Measurements from ENCODE around the gene RAB26.
"Not testable (repeated sequence)": the region's sequence is repeated elsewhere in the genome, so short reads cannot be mapped to it uniquely, and the experiment has no call there.

RAB26 gene

GRCh38 chr16:2126928-2127556, 21.4 kb upstream of the RAB26 start:
- DNase-seq, result peak in 1 of 2 donors; percentile 88
- Histone ChIP-seq H3K4me3 (peak overlapping the region; percentile 49 to 56), H3K4me1 (peaks cover 14 to 93% (median 79%) of the 10 kb centered on the region in 4 donors), H3K27ac (peak overlapping the region; percentile 98)
- intact Hi-C loops (cut with DNase I; ENCODE audit: low total_unique reads); H3K9me3 ChIP-seq; H3K36me3 ChIP-seq; H3K27me3 ChIP-seq: not testable (repeated sequence)

- H3K36me3 ChIP-seq; H3K27me3 ChIP-seq; intact Hi-C loops (cut with DNase I; ENCODE audit: low total_unique reads); H3K9me3 ChIP-seq: not testable (repeated sequence)
- Histone ChIP-seq H3K4me3 (peak overlapping the region; percentile 49 to 56), H3K4me1 (peaks cover 14 to 92% (median 72%) of the 10 kb centered on the region in 4 donors), H3K27ac (peak overlapping the region; percentile 98)
- DNase-seq, result peak in 1 of 2 donors; percentile 81
Observed at GRCh38 chr16:2127630-2128280, 20.7 kb upstream of the RAB26 start.

- intact Hi-C loops (cut with DNase I; ENCODE audit: low total_unique reads); DNase-seq; H3K9me3 ChIP-seq; H3K27me3 ChIP-seq; H3K36me3 ChIP-seq: not testable (repeated sequence)
- Histone ChIP-seq H3K27ac (peak overlapping the region; percentile 57 to 76), H3K4me3 (peak overlapping the region in 1 of 2 donors; percentile 28), H3K4me1 (peaks cover 14 to 84% (median 62%) of the 10 kb centered on the region in 4 donors)
Observed at GRCh38 chr16:2129251-2129650, 19.2 kb upstream of the RAB26 start.

GRCh38 chr16:2129890-2130447, 18.5 kb upstream of the RAB26 start:
- H3K27me3 ChIP-seq; intact Hi-C loops (cut with DNase I; ENCODE audit: low total_unique reads); H3K9me3 ChIP-seq; H3K36me3 ChIP-seq; DNase-seq: not testable (repeated sequence)
- Histone ChIP-seq H3K4me1 (peaks cover 14 to 77% (median 56%) of the 10 kb centered on the region in 4 donors), H3K27ac (peak overlapping the region; percentile 66 to 76), H3K4me3 (peak overlapping the region in 1 of 2 donors; percentile 4)

- H3K36me3 ChIP-seq; H3K9me3 ChIP-seq; intact Hi-C loops (cut with DNase I; ENCODE audit: low total_unique reads); H3K27me3 ChIP-seq: not testable (repeated sequence)
- peaks cover 0 to 50% (median 28%) of the 10 kb centered on the region in 4 donors for H3K4me1 ChIP-seq
- H3K4me3 ChIP-seq, result peak overlapping the region; percentile 42 to 49
- H3K27ac ChIP-seq, result peak overlapping the region; percentile 80 to 90
- peak; percentile 53 to 85 for DNase-seq
Observed at GRCh38 chr16:2133797-2134196, 14.6 kb upstream of the RAB26 start.

- Histone ChIP-seq H3K4me1 (peaks cover 0 to 39% (median 21%) of the 10 kb centered on the region in 4 donors), H3K27ac (peak overlapping the region; percentile 83 to 85), H3K4me3 (peak overlapping the region; percentile 65 to 70)
- H3K9me3 ChIP-seq; H3K36me3 ChIP-seq; intact Hi-C loops (cut with DNase I; ENCODE audit: low total_unique reads); H3K27me3 ChIP-seq: not testable (repeated sequence)
- DNase-seq, result peak in 1 of 2 donors; percentile 87
Observed at GRCh38 chr16:2135071-2135470, 13.4 kb upstream of the RAB26 start.

GRCh38 chr16:2135770-2136490, 12.5 kb upstream of the RAB26 start, which contains the start of gene PKD1:
TSS of gene PKD1 (minus strand) at chr16:2135898. CDS start at chr16:2135689, 209 bp downstream.
- H3K27ac ChIP-seq, result peak within 1 kb of the TSS; percentile 83 to 85
- H3K9me3 ChIP-seq; H3K27me3 ChIP-seq; H3K36me3 ChIP-seq; intact Hi-C loops (cut with DNase I; ENCODE audit: low total_unique reads): not testable (repeated sequence)
- H3K4me1 ChIP-seq, result peaks cover 0 to 34% (median 12%) of the 10 kb centered on the region in 4 donors
- H3K4me3 ChIP-seq, result peak within 1 kb of the TSS; percentile 65 to 70
- DNase-seq, result peak; percentile 98 to 100

- H3K9me3 ChIP-seq, result no peaks in the 10 kb centered on the region
- no peak for DNase-seq
- peaks cover 0 to 11% (median 4%) of the 10 kb centered on the region in 4 donors for H3K4me1 ChIP-seq
- TF ChIP-seq CTCF (IDR thresholded peaks at IDR 0.05), result no peak
- intact Hi-C loops (cut with DNase I; ENCODE audit: low total_unique reads), result loop anchor here (5.0 kb wide), 1 partner anchor 121 kb away; no protein-coding TSS in a partner anchor
- no peaks in the 10 kb centered on the region for H3K27me3 ChIP-seq
- H3K36me3 ChIP-seq, result no peaks in the 10 kb centered on the region
- H3K27ac ChIP-seq, result no peak overlapping the region
- no peak overlapping the region for H3K4me3 ChIP-seq
Observed at GRCh38 chr16:2142942-2143877, 5.2 kb upstream of the RAB26 start.

Data from tibial artery (tissue), 4 donors.